Stomach (tissue), 9 donors: ENCODE measurements around the gene CELSR3. TPM values are rescaled to one million over a fixed set of nuclear protein-coding genes. Genes with fewer than 3 reads are reported as not detected.

ENCODE experiments used
- DNase-seq, 2 donors: peaks; one replicate each; pipeline versions ENCODE4 v3.0.0 to v3.0.0-alpha.2; 2013 to 2019
- H3K27ac ChIP-seq, 5 donors: fragments of 200-600 bp in 4 of 5; sonication (generic) in 4 of 5; one replicate each; pipeline ENCODE4 v1.5.1; 2013 to 2019; ENCODE audit warnings: mild to moderate bottlenecking in 1 of 5, moderate library complexity in 1 of 5
- H3K27me3 ChIP-seq, 3 donors: fragments of 200-600 bp; sonication (generic); one replicate each; pipeline ENCODE4 v1.5.1; 2017 to 2019; ENCODE audit warnings: mixed run types in 1 of 3
- H3K36me3 ChIP-seq, 4 donors: fragments of 200-600 bp; sonication (generic); 1 replicate in 3 of 4; 2 replicates in 1 of 4; pipeline ENCODE4 v1.5.1; 2016 to 2019
- H3K4me1 ChIP-seq, 4 donors: fragments of 200-600 bp; sonication (generic); one replicate each; pipeline ENCODE4 v1.5.1; 2016 to 2019
- H3K4me3 ChIP-seq, 4 donors: fragments of 200-600 bp; sonication (generic) in 3 of 4; one replicate each; pipeline ENCODE4 v1.5.1; 2016 to 2019; ENCODE audit warnings: mild to moderate bottlenecking in 1 of 4
- H3K9me3 ChIP-seq, 4 donors: fragments of 200-600 bp; sonication (generic); one replicate each; pipeline ENCODE4 v1.5.1; 2016 to 2019
- CTCF ChIP-seq, 7 experiments: fragments of 450-650 bp in 4 of 7; fragments of 200-600 bp in 3 of 7; sonication (generic) in 3 of 7; IDR thresholded peaks; one replicate each; pipeline ENCODE4 v1.5.1; 2016 to 2019; ENCODE audit warnings: antibody characterized with exemption in 7 of 7, control low read depth in 2 of 7, mild to moderate bottlenecking in 1 of 7
- EP300 ChIP-seq: sonication (generic); formaldehyde crosslinking; IDR thresholded peaks from one replicate; pipeline ENCODE4 v1.6.1; 2017; ENCODE audit warnings: antibody characterized with exemption
- POLR2A ChIP-seq, 4 donors: fragments of 450-650 bp; IDR thresholded peaks; one replicate each; pipeline ENCODE4 v1.6.1; 2016; ENCODE audit warnings: antibody characterized with exemption in 4 of 4, control low read depth in 2 of 4, mild to moderate bottlenecking in 1 of 4, moderate library complexity in 1 of 4
- POLR2AphosphoS5 ChIP-seq, 3 donors: sonication (generic); formaldehyde crosslinking; IDR thresholded peaks; one replicate each; pipeline ENCODE4 v1.6.1; 2016; ENCODE audit warnings: antibody characterized with exemption in 3 of 3
- WGBS, 5 donors: extraction: QIAGEN DNeasy Blood & Tissue Kit in 3 of 5; methylation state at CpG; one replicate each; pipeline versions ENCODE4 v1.1.5 to v1.1.7; 2013 to 2018; 5-methylcytosine and 5-hydroxymethylcytosine counted together
- intact Hi-C: fragments of 100-400 bp; cut with DNase I; formaldehyde crosslinking; loops from one replicate; pipeline ENCODE4 v1.15.1; 2023; ENCODE audit warnings: low total_unique reads
- polyA plus RNA-seq, 3 donors: library from polyadenylated mRNA; stranded (reverse); fragments of 200-250 nt; gene quantifications; one replicate each; pipeline ENCODE4 v1.2.3, GENCODE V29; 2013
- total RNA-seq, 5 donors: library from RNA; depleted of rRNA; stranded (reverse); fragments of >200 nt; gene quantifications; one replicate each; pipeline versions ENCODE4 v1.1.0 to v1.2.3, GENCODE V29; 2014 to 2016
- donor health status: healthy with polysubstance abuse.
- donor health status: Bipolar disorder and iron deficiency.
- donor health status: healthy.

Gene CELSR3
- total and polyA plus RNA-seq, 8 donors, result 0.15 to 2.3 (median 1.5) TPM; not detected in 1

DNA sequence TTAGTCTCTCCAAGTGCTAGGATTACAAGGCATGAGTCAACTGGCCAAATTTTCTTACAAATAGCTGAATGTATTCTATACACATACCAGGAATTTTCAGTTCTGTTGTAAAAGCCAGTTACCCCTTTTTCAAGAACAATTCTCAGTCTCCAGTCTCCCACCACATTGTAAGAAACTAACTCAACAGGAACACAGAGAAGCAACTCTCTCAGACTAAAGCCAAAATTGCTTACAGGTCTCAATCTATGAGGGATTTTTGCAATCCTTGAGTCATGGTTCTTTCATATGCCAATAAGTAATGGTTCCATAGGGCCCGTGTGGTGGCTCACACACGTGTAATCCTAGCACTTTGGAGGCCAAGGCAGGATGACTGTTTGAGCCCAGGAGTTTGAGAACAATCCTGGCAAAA, 45.8 kb upstream of the CELSR3 start:
- no peak for TF ChIP-seq POLR2AphosphoS5 (IDR thresholded peaks at IDR 0.05)
- no peak for TF ChIP-seq EP300
- TF ChIP-seq CTCF (IDR thresholded peaks at IDR 0.05), result no peak
- no peak for TF ChIP-seq POLR2A (IDR thresholded peaks at IDR 0.05)
- H3K4me3 ChIP-seq, result no peak overlapping the region
- H3K9me3 ChIP-seq, result no peaks in the 10 kb centered on the region
- intact Hi-C loops, result no loop called here
- H3K4me1 ChIP-seq, result peaks cover 25 to 81% (median 58%) of the 10 kb centered on the region in 4 donors
- H3K27me3 ChIP-seq, result no peaks in the 10 kb centered on the region
- no peak for DNase-seq
- 23 to 55% (median 33%) methylated on average over 2 of the region's 2 CpGs for WGBS, 5 donors
- peak overlapping the region in 3 of 5 donors; percentile 39 to 52 (median 46) for H3K27ac ChIP-seq
- peaks cover 22 to 76% (median 72%) of the 10 kb centered on the region in 4 donors for H3K36me3 ChIP-seq

DNA sequence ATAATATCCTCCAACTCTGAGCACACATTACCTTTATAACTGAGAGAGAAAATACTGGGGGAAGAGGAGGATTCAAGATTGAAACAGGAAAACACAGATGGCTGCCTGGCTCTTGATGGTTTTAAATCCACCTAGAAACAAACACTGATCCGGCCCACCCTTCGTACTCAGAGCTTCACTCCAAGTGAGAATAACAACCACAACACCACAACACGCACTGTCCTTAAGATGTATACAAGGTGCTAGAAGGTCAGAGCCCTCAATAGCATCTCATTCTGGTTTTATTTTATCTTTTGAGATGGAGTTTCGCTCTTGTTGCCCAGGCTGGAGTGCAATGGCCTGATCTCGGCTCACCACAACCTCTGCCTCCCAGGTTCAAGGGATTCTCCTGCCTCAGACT, 44.5 kb upstream of the CELSR3 start:
- TF ChIP-seq POLR2A (IDR thresholded peaks at IDR 0.05) (no peak), EP300 (no peak), CTCF (IDR thresholded peaks at IDR 0.05) (no peak), POLR2AphosphoS5 (IDR thresholded peaks at IDR 0.05) (no peak)
- DNase-seq, result no peak
- Histone ChIP-seq H3K27me3 (no peaks in the 10 kb centered on the region), H3K36me3 (peaks cover 22 to 68% (median 64%) of the 10 kb centered on the region in 4 donors), H3K4me1 (peaks cover 22 to 81% (median 50%) of the 10 kb centered on the region in 4 donors), H3K27ac (no peak overlapping the region), H3K4me3 (no peak overlapping the region), H3K9me3 (no peaks in the 10 kb centered on the region)
- WGBS, 5 donors, result 80 to 86% (median 84%) methylated on average over 5 of the region's 5 CpGs
- intact Hi-C loops, result no loop called here

DNA sequence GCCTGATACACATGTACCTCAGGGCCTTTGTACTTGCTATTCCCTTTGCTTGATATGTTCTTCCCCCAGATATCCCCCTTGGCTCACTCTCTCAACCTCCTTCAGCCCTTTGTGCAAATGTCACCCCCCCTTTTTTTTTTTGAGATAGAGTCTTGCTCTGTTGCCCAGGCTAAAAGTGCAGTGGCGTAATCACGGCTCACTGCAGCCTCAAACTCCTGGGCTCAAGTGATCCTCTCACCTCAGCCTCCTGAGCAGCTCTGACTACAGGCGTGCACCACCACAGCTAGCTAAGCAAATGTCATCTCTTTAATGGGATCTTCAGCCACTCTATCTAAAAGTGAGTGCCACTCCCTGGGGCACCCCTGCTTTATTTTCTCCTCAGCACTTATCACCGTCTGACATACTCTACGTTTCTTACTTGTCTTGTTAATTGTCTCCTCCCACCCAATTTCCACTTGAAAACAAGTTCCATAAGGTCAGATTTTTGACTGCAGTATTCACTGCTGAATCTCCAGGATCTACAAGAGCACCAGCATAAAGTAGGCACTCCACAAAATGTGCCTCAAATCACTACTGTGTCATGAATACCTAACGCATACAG, 39.7 kb upstream of the CELSR3 start:
- WGBS, 5 donors, result 81 to 87% (median 84%) methylated on average over 6 of the region's 6 CpGs
- Histone ChIP-seq H3K4me3 (no peak overlapping the region), H3K27ac (no peak overlapping the region), H3K4me1 (peaks cover 6 to 69% (median 36%) of the 10 kb centered on the region in 4 donors), H3K9me3 (no peaks in the 10 kb centered on the region), H3K27me3 (no peaks in the 10 kb centered on the region), H3K36me3 (peaks cover 7 to 71% (median 66%) of the 10 kb centered on the region in 4 donors)
- intact Hi-C loops, result no loop called here
- no peak for TF ChIP-seq POLR2AphosphoS5 (IDR thresholded peaks at IDR 0.05)
- no peak for TF ChIP-seq CTCF (IDR thresholded peaks at IDR 0.05)
- no peak for TF ChIP-seq EP300
- TF ChIP-seq POLR2A (IDR thresholded peaks at IDR 0.05), result no peak
- DNase-seq, result no peak

- no peak overlapping the region for H3K4me3 ChIP-seq
- DNase-seq, result no peak
- WGBS, 5 donors, result 84 to 91% (median 86%) methylated on average over 11 of the region's 11 CpGs
- no peak overlapping the region for H3K27ac ChIP-seq
- H3K36me3 ChIP-seq, result peaks cover 3 to 61% (median 51%) of the 10 kb centered on the region in 4 donors
- TF ChIP-seq POLR2AphosphoS5 (IDR thresholded peaks at IDR 0.05), result no peak
- TF ChIP-seq CTCF (IDR thresholded peaks at IDR 0.05), result no peak
- no peaks in the 10 kb centered on the region for H3K9me3 ChIP-seq
- H3K4me1 ChIP-seq, result peaks cover 14 to 82% (median 37%) of the 10 kb centered on the region in 4 donors
- intact Hi-C loops, result no loop called here
- H3K27me3 ChIP-seq, result no peaks in the 10 kb centered on the region
These were observed 38.2 kb upstream of the CELSR3 start for GRCh38 chr3:48700731-48701405.
